ENCODE data around the gene ADGRD1.

Gene ADGRD1

DNA sequence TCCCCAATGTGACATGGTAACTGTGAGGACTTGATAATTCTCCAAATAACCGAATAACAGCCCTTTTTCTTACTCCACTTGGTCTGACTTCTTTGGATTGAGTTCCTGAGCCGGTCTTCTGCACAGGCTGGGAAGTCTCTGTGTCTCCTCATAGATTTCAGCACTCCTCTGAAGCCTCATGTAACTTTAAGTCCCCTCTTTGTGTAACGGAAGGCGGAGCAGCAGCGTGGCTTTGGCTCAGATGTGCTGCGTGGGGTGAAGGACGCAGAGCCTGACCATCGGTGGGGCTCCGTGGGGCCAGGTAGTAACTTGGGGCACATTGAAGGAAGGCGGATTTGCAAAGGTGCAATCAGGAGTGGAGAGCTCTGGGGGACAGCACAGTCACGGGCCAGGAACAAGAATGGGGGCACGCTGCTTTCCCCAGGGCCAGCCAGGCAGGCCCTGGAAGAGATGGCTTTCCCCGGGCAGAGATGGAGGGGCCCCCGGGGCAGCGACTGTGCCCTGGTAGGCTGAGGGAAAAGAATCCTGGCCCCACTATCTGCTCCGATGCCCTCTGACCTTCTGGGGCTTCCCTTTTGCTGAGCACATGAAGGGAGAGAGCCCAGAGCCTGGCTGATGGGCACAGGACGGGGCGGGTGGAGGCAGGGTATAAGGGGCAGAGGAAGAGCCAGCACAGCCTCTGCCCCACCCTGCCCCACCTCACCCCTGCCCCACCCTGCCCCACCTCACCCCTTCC, 56.9 kb downstream of the ADGRD1 start:
- no peak for ATAC-seq
- H3K27ac Mint-ChIP-seq = no peak overlapping the region

GRCh38 chr12:131011165-131012079, 57.7 kb downstream of the ADGRD1 start:
- Mint-ChIP-seq H3K36me3 (no peaks in the 10 kb centered on the region), H3K4me3 (no peak overlapping the region), H3K9me3 (no peaks in the 10 kb centered on the region), H3K27ac (no peak overlapping the region), H3K27me3 (peaks cover under 1% of the 10 kb centered on the region), H3K4me1 (no peaks in the 10 kb centered on the region)
- ATAC-seq = no peak

More for the DNA sequence above, 56.9 kb downstream of the ADGRD1 start:
- Mint-ChIP-seq H3K27me3 (peaks cover 9% of the 10 kb centered on the region), H3K4me3 (no peak overlapping the region), H3K36me3 (no peaks in the 10 kb centered on the region), H3K4me1 (no peaks in the 10 kb centered on the region), H3K9me3 (no peaks in the 10 kb centered on the region)

DNA sequence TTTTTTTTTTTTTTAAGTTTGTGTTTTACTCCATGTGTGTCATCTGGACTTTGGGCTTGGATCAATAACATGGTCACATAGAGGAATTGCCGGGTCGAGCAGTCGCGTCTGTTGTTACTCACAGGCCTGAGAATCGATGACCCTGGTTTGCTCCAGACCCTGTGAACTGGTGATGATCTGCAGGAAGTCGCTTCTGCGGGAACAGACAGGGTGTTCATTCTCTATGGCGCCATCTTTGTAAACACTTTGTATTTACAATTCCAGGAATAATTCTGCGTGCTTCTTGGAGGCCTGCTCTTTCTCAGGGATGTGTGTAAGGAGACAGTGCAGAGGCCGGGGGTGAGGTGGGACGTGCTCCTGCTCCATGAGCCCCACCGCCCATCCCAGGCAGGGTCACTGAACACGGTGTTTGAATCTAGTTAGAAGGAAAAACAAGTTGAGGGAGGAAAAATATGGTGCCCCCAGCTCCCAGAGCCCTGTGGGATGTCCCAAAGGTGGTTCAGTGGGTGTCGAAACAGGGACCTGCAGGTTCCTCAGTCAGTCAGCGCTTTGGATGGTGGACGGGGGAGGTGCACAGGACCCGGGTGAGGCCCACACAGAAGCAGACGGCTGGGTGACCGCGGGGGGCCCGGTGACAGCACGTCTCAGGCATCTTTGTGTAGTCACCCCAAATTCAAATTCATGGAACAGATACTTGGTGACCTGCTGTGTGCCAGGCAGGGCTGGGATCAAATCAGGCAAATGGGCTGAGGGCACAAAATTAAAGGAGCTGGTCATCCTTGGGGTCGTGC, 58.8 kb downstream of the ADGRD1 start:
- no peaks in the 10 kb centered on the region for H3K36me3 Mint-ChIP-seq
- no peaks in the 10 kb centered on the region for H3K4me1 Mint-ChIP-seq
- H3K27me3 Mint-ChIP-seq = no peaks in the 10 kb centered on the region
- H3K4me3 Mint-ChIP-seq = no peak overlapping the region
- H3K27ac Mint-ChIP-seq = no peak overlapping the region
- H3K9me3 Mint-ChIP-seq = peaks cover 1% of the 10 kb centered on the region
- no peak for ATAC-seq

- H3K4me3 Mint-ChIP-seq = no peak overlapping the region
- peaks cover 3% of the 10 kb centered on the region for H3K9me3 Mint-ChIP-seq
- H3K36me3 Mint-ChIP-seq = no peaks in the 10 kb centered on the region
- H3K4me1 Mint-ChIP-seq = no peaks in the 10 kb centered on the region
- no peak for ATAC-seq
- no peaks in the 10 kb centered on the region for H3K27me3 Mint-ChIP-seq
- no peak overlapping the region for H3K27ac Mint-ChIP-seq
Measured at GRCh38 chr12:131013118-131013517, 59.4 kb downstream of the ADGRD1 start.

DNA sequence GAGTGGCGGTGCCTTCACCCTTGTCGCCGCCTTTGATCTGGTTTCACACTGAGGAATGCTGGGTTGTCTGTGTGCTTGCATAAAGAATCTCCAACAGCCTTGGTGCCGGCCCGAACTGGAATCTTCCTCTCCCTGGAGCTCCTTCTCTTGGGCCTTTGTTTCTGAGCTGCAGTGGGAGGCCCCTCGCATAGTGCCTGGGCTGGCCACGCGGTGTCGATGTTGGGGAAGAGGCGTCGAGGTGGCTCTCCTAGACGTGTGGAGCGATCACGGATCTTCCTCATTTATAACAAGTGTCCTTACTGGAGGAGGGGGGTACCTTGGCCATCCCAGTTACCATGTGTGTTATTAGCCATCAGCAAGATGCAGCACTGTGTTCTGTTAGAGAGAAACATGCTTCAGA, 60.6 kb downstream of the ADGRD1 start:
- Mint-ChIP-seq H3K36me3 (no peaks in the 10 kb centered on the region), H3K27me3 (no peaks in the 10 kb centered on the region), H3K4me1 (no peaks in the 10 kb centered on the region), H3K4me3 (no peak overlapping the region), H3K27ac (no peak overlapping the region), H3K9me3 (peaks cover 3% of the 10 kb centered on the region)
- no peak for ATAC-seq

- Mint-ChIP-seq H3K27ac (no peak overlapping the region), H3K4me3 (no peak overlapping the region), H3K27me3 (no peaks in the 10 kb centered on the region), H3K9me3 (peaks cover 3% of the 10 kb centered on the region), H3K4me1 (no peaks in the 10 kb centered on the region), H3K36me3 (no peaks in the 10 kb centered on the region)
- ATAC-seq = no peak
Measured at GRCh38 chr12:131015581-131016337, 62.1 kb downstream of the ADGRD1 start.

GRCh38 chr12:131017477-131017991, 63.8 kb downstream of the ADGRD1 start:
- Mint-ChIP-seq H3K27me3 (no peaks in the 10 kb centered on the region), H3K4me3 (no peak overlapping the region), H3K36me3 (no peaks in the 10 kb centered on the region), H3K9me3 (peaks cover 3% of the 10 kb centered on the region), H3K27ac (no peak overlapping the region), H3K4me1 (no peaks in the 10 kb centered on the region)
- ATAC-seq = peak; percentile 28

GRCh38 chr12:131018019-131018620, 64.4 kb downstream of the ADGRD1 start:
- no peak overlapping the region for H3K4me3 Mint-ChIP-seq
- no peak for ATAC-seq
- no peak overlapping the region for H3K27ac Mint-ChIP-seq
- H3K9me3 Mint-ChIP-seq = peaks cover 3% of the 10 kb centered on the region
- no peaks in the 10 kb centered on the region for H3K27me3 Mint-ChIP-seq
- H3K36me3 Mint-ChIP-seq = no peaks in the 10 kb centered on the region
- H3K4me1 Mint-ChIP-seq = no peaks in the 10 kb centered on the region

DNA sequence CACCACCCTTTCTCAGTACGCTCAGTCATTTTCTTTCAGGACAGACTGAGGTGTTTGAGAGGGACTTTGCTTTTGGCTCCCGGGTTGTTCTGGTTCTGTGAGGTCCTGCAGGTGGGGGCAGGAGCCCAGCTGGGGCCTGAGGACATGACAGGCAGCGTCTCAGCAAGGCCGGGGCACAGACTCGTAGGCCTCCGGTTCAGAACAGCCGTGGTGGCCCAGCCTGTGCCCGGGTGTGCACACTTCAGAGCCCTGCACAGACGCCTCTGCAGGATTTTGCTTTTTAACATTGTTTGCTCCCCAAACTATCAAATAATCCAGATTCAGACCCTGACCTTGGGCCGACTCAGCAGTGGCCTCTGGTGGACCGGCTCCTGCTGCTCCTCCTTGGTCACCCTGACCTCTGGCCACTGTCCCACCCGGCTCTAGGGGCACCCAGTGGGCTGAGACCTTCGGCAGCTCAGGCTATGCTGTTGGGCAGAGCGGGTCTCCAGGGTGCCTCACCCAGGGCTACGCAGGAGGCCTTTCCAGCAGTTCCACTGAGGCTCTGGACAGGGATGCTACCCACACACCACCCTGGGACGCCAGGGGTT, 65.2 kb downstream of the ADGRD1 start:
- H3K36me3 Mint-ChIP-seq = no peaks in the 10 kb centered on the region
- H3K27ac Mint-ChIP-seq = no peak overlapping the region
- H3K9me3 Mint-ChIP-seq = peaks cover 3% of the 10 kb centered on the region
- no peak overlapping the region for H3K4me3 Mint-ChIP-seq
- no peaks in the 10 kb centered on the region for H3K4me1 Mint-ChIP-seq
- ATAC-seq = no peak
- H3K27me3 Mint-ChIP-seq = no peaks in the 10 kb centered on the region

DNA sequence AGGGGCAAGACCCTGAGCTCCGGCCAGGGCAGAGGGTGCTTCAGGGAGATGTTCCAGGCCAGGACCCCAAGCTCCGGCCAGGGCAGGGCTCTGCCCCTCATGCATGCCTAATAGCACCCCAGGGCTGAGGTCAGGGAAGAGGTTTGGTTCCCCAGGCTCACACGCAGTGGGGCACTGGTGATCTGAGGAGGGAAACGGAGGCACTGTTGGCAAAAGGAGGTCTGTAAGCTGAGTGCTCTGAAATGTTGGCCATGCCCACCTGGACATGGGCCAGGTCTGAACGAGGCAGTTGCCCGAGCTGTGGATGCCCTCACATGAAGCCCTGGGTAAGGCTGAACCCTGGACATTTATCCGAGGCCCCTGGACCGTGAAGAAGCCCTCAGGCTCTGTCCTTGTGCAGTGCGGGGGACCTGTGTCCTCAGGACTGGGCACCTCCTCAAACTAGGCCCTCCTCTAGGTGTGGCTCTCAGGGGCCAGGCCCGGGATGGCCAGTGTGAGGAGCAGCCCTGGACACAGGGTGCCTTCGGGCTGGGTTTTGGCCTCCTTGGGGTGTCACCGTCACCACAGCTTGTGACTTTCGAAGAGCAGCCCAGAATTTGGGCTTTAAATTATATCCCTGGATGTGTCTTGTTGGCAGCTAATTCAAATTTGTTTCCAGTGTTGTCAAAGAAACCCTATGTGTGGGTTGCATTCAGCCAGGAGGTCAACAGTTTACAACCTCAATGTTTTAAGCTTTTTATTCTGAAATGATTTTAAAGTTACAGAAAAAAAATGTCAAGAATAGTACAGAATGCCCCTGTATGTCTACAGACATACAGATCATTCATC, 66.8 kb downstream of the ADGRD1 start:
- H3K27me3 Mint-ChIP-seq = no peaks in the 10 kb centered on the region
- peaks cover 3% of the 10 kb centered on the region for H3K9me3 Mint-ChIP-seq
- no peaks in the 10 kb centered on the region for H3K4me1 Mint-ChIP-seq
- no peak for ATAC-seq
- no peak overlapping the region for H3K27ac Mint-ChIP-seq
- no peak overlapping the region for H3K4me3 Mint-ChIP-seq
- H3K36me3 Mint-ChIP-seq = no peaks in the 10 kb centered on the region

DNA sequence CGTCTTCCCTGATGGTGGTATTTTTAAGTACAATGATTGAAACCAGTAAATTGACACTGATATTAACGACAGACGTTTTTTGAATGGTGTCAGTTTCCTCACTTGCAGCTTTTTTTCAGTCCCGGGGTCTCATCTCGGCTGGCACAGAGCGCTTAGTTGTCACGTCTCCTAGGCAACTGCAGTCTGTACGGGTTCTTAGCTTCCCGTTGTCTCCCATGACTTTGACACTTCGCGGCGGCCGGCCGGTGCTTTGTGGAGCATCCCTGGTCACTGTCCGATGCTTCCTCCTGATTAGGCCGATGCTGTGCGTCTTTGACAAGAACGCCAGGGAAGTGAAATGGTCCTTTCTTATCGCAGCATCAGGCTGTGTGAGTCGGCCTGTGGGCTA, 67.4 kb downstream of the ADGRD1 start:
- Mint-ChIP-seq H3K36me3 (no peaks in the 10 kb centered on the region), H3K9me3 (peaks cover 3% of the 10 kb centered on the region), H3K4me3 (no peak overlapping the region), H3K4me1 (no peaks in the 10 kb centered on the region), H3K27ac (no peak overlapping the region), H3K27me3 (no peaks in the 10 kb centered on the region)
- ATAC-seq = no peak

- no peak for ATAC-seq
- Mint-ChIP-seq H3K4me3 (no peak overlapping the region), H3K4me1 (no peaks in the 10 kb centered on the region), H3K36me3 (no peaks in the 10 kb centered on the region), H3K27me3 (peaks cover 14% of the 10 kb centered on the region), H3K27ac (no peak overlapping the region), H3K9me3 (no peaks in the 10 kb centered on the region)
Measured at GRCh38 chr12:131024026-131024425, 70.3 kb downstream of the ADGRD1 start.

- H3K4me1 Mint-ChIP-seq = no peaks in the 10 kb centered on the region
- no peak for ATAC-seq
- H3K36me3 Mint-ChIP-seq = no peaks in the 10 kb centered on the region
- H3K27me3 Mint-ChIP-seq = peaks cover 15% of the 10 kb centered on the region
- no peak overlapping the region for H3K27ac Mint-ChIP-seq
- no peaks in the 10 kb centered on the region for H3K9me3 Mint-ChIP-seq
- no peak overlapping the region for H3K4me3 Mint-ChIP-seq
Measured at GRCh38 chr12:131024721-131025120, 71.0 kb downstream of the ADGRD1 start.
